Hematopoietic multipotent progenitor cell treated with erythropoietin and hydrocortisone succinate and interleukin-3 and kit ligand, for 8 days (in vitro differentiated cells): Measurements from ENCODE around the gene SNAPC2.

ENCODE experiments used
- DNase-seq: peaks from one replicate; pipeline ENCODE4 v3.0.0-alpha.2; 2015

Gene SNAPC2

GRCh38 chr19:7919610-7920518 is at the start of gene SNAPC2:
Gene SNAPC2 (plus strand): TSS chr19:7920338. CDS start chr19:7920367, 29 bp downstream.
- peak; percentile 94 for DNase-seq

GRCh38 chr19:7870571-7871436 is 49.3 kb upstream of the SNAPC2 start:
- peak; percentile 88 for DNase-seq

GRCh38 chr19:7871437-7872305 is 48.5 kb upstream of the SNAPC2 start:
- peak; percentile 90 for DNase-seq

- no peak for DNase-seq
Observed at GRCh38 chr19:7872306-7873204, 47.6 kb upstream of the SNAPC2 start.

GRCh38 chr19:7873304-7874075 is 46.6 kb upstream of the SNAPC2 start:
- no peak for DNase-seq

- DNase-seq = no peak
Observed at GRCh38 chr19:7874076-7874896, 45.9 kb upstream of the SNAPC2 start, which contains the start of gene PRR36. Gene PRR36 (minus strand): TSS chr19:7874390. CDS start chr19:7873689, 701 bp downstream.

GRCh38 chr19:7874897-7875273 is 45.3 kb upstream of the SNAPC2 start:
- no peak for DNase-seq

GRCh38 chr19:7877249-7877836 is 42.8 kb upstream of the SNAPC2 start:
- DNase-seq = no peak

- no peak for DNase-seq
Observed at GRCh38 chr19:7879111-7879807, 40.9 kb upstream of the SNAPC2 start.

GRCh38 chr19:7879836-7880235 is 40.3 kb upstream of the SNAPC2 start:
- DNase-seq = no peak

GRCh38 chr19:7881910-7882309 is 38.2 kb upstream of the SNAPC2 start:
- DNase-seq = no peak

GRCh38 chr19:7883105-7883504 is 37.0 kb upstream of the SNAPC2 start:
- DNase-seq = no peak

GRCh38 chr19:7883796-7884570 is 36.2 kb upstream of the SNAPC2 start:
- no peak for DNase-seq

GRCh38 chr19:7885818-7886217 is 34.3 kb upstream of the SNAPC2 start:
- no peak for DNase-seq

- DNase-seq = no peak
Observed at GRCh38 chr19:7887408-7888144, 32.6 kb upstream of the SNAPC2 start.

- peak; percentile 14 for DNase-seq
Observed at GRCh38 chr19:7888145-7888825, 31.9 kb upstream of the SNAPC2 start, which contains the start of gene LRRC8E. Gene LRRC8E (plus strand): TSS chr19:7888510. CDS start chr19:7895604, 7,094 bp downstream.
